H1 (cell line): ENCODE data around the gene PEPD. TPM values are rescaled to one million over a fixed set of nuclear protein-coding genes. Genes with fewer than 3 reads are reported as not detected.

Experiments
- CBX5 ChIP-seq: fragments of 300-800, 300-1000 bp; sonication (generic); IDR thresholded peaks from 2 replicates; pipeline ENCODE4 v1.7.1; 2016; ENCODE audit warnings: antibody characterized with exemption, low read length, low read depth
- JUND ChIP-seq: IDR thresholded peaks from 2 replicates; pipeline ENCODE4 v1.6.1; 2011; ENCODE audit warnings: mild to moderate bottlenecking, improper control_type of control experiment, low read length
- MAFK ChIP-seq: IDR thresholded peaks from 2 replicates; pipeline ENCODE4 v1.6.1; 2012; ENCODE audit warnings: low read depth, mild to moderate bottlenecking, improper control_type of control experiment, low read length
- polyA plus RNA-seq, 7 experiments: library from polyadenylated mRNA; depleted of rRNA in 3 of 7; stranded (reverse) in 5 of 7; unstranded in 2 of 7; fragments of >200 nt in 5 of 7; fragments of 200-250 nt in 2 of 7; gene quantifications; 1 replicate in 5 of 7; 2 replicates in 1 of 7; 4 replicates in 1 of 7; pipeline versions ENCODE4 v1.2.1 to v1.2.3, GENCODE V29; 2011 to 2013; ENCODE audit warnings: missing spikeins in 2 of 7, mixed read lengths in 2 of 7
- total RNA-seq: library from RNA; stranded (reverse); fragmentation: NEBNext Ultra II Directional; extraction: Animal tissue kit (Norgen Biotek cat#: 25700); gene quantifications from 2 replicates; pipeline ENCODE4 v1.2.1, GENCODE V29; 2021
- TF ChIP-seq, protein P1 (sequence below): fragments of 300-600 bp; sonication (generic); IDR thresholded peaks from 2 replicates; pipeline ENCODE4 v1.7.1; 2012; ENCODE audit warnings: low read length, moderate library complexity, mild to moderate bottlenecking, inconsistent platforms; ENCODE audit not compliant: insufficient replicate concordance

The PEPD gene
- total and polyA plus RNA-seq, 2 of the 8 experiments (the other 6 are each of a cell fraction or from before 2014, with no cell fraction given) = 84.1 to 178 TPM

DNA sequence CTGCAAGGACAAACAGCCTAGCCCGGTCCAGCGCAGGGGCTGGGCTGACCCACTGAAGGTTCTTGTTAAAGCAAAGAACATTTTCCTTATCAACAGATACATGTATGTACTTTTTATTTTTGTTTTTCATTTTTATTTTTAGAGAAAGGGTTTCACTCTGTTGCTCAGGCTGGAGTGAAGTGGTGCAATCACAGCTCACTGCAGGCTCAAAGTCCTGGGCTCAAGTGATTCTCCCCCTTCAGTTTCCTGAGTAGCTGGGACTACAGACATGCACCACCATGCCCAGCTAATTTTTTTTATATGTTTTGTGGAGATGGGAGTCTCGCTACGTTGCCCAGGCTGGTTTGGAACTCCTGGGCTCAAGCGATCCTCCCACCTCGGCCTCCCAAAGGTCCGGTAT, 100.2 kb downstream of the PEPD start (continued):
- TF ChIP-seq, protein P1, sequence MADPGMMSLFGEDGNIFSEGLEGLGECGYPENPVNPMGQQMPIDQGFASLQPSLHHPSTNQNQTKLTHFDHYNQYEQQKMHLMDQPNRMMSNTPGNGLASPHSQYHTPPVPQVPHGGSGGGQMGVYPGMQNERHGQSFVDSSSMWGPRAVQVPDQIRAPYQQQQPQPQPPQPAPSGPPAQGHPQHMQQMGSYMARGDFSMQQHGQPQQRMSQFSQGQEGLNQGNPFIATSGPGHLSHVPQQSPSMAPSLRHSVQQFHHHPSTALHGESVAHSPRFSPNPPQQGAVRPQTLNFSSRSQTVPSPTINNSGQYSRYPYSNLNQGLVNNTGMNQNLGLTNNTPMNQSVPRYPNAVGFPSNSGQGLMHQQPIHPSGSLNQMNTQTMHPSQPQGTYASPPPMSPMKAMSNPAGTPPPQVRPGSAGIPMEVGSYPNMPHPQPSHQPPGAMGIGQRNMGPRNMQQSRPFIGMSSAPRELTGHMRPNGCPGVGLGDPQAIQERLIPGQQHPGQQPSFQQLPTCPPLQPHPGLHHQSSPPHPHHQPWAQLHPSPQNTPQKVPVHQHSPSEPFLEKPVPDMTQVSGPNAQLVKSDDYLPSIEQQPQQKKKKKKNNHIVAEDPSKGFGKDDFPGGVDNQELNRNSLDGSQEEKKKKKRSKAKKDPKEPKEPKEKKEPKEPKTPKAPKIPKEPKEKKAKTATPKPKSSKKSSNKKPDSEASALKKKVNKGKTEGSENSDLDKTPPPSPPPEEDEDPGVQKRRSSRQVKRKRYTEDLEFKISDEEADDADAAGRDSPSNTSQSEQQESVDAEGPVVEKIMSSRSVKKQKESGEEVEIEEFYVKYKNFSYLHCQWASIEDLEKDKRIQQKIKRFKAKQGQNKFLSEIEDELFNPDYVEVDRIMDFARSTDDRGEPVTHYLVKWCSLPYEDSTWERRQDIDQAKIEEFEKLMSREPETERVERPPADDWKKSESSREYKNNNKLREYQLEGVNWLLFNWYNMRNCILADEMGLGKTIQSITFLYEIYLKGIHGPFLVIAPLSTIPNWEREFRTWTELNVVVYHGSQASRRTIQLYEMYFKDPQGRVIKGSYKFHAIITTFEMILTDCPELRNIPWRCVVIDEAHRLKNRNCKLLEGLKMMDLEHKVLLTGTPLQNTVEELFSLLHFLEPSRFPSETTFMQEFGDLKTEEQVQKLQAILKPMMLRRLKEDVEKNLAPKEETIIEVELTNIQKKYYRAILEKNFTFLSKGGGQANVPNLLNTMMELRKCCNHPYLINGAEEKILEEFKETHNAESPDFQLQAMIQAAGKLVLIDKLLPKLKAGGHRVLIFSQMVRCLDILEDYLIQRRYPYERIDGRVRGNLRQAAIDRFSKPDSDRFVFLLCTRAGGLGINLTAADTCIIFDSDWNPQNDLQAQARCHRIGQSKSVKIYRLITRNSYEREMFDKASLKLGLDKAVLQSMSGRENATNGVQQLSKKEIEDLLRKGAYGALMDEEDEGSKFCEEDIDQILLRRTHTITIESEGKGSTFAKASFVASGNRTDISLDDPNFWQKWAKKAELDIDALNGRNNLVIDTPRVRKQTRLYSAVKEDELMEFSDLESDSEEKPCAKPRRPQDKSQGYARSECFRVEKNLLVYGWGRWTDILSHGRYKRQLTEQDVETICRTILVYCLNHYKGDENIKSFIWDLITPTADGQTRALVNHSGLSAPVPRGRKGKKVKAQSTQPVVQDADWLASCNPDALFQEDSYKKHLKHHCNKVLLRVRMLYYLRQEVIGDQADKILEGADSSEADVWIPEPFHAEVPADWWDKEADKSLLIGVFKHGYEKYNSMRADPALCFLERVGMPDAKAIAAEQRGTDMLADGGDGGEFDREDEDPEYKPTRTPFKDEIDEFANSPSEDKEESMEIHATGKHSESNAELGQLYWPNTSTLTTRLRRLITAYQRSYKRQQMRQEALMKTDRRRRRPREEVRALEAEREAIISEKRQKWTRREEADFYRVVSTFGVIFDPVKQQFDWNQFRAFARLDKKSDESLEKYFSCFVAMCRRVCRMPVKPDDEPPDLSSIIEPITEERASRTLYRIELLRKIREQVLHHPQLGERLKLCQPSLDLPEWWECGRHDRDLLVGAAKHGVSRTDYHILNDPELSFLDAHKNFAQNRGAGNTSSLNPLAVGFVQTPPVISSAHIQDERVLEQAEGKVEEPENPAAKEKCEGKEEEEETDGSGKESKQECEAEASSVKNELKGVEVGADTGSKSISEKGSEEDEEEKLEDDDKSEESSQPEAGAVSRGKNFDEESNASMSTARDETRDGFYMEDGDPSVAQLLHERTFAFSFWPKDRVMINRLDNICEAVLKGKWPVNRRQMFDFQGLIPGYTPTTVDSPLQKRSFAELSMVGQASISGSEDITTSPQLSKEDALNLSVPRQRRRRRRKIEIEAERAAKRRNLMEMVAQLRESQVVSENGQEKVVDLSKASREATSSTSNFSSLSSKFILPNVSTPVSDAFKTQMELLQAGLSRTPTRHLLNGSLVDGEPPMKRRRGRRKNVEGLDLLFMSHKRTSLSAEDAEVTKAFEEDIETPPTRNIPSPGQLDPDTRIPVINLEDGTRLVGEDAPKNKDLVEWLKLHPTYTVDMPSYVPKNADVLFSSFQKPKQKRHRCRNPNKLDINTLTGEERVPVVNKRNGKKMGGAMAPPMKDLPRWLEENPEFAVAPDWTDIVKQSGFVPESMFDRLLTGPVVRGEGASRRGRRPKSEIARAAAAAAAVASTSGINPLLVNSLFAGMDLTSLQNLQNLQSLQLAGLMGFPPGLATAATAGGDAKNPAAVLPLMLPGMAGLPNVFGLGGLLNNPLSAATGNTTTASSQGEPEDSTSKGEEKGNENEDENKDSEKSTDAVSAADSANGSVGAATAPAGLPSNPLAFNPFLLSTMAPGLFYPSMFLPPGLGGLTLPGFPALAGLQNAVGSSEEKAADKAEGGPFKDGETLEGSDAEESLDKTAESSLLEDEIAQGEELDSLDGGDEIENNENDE = no peak
- TF ChIP-seq JUND (no peak), CBX5 (no peak), MAFK (no peak)
